Activated CD4-positive, alpha-beta T cell treated with anti-CD3 and anti-CD28 coated beads, Interleukin-2, amount 50 U/mL, for 1 hour (primary cell): ENCODE data around the gene HSD3B2.

Source experiments
- DNase-seq: peaks from one replicate; pipeline ENCODE4 v3.0.0-alpha.2; 2020

HSD3B2 gene

GRCh38 chr1:119467219-119467618, 52.3 kb downstream of the HSD3B2 start:
- no peak for DNase-seq

GRCh38 chr1:119467857-119468668, 53.1 kb downstream of the HSD3B2 start:
- DNase-seq: no peak

GRCh38 chr1:119469741-119470140, 54.8 kb downstream of the HSD3B2 start:
- no peak for DNase-seq

- DNase-seq: no peak
These were observed 55.4 kb downstream of the HSD3B2 start for GRCh38 chr1:119470377-119470776.

GRCh38 chr1:119470958-119471357, 56.0 kb downstream of the HSD3B2 start:
- DNase-seq: no peak

DNA sequence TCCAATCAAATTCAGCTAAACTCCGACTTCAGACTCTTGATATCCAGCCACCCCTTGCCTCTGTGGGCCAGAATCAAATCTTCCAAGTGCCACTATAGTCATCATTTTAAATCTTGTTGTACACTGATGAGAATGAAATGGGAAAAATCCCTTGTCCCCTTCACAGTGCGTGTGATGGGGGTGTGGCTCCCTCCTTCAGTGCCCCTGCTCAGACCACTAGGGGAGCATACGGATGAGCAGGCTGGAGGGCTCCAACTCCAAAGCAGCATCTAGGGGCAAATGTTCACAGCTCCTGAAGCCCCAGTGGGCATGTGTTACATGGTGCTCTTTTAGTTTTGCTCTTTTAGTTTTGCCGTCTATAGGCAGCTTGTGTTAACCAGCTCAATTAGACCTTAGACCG, 56.6 kb downstream of the HSD3B2 start:
- DNase-seq: no peak

DNA sequence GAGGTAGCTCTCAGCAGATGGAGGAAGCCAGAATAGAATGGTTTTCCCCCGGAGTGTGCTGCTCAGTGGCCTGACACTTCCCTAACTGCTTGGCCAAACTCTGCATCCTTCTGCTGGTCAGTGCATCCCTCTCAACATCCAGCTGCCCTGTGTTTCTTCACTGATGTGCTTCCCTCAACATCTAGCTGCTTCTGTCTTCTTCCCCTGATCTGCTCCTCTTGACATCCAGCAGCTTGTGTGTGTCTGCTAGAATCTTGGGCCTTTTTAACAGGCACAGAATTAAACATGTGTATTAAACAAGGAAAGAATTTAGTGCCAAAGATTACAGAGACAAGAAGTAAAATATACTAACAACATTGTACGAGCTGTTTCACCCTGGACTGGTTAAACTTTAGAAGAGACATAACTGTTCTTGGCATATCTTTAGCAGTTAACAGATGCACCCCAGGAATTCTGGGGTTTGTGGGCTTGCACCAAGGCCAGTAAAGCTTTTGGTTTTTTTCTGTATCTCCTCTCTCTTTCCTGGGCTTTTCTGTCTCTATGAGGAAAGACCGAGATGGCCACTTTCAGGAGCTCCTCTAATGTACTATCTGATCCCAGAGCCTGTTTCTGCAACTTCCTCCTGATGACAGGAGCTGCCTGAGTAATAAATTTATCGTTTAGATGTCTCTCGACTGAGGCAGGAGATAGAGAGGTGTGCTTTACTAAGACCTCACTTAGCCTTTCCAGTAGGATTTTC, 57.3 kb downstream of the HSD3B2 start:
- DNase-seq: no peak
